Stimulated activated CD4-positive, alpha-beta T cell treated with anti-CD3 and anti-CD28 coated beads, Interleukin-2, amount 100 ng/mL, for 24 hours (primary cell): ENCODE measurements around the gene PLAAT5.
A peak's percentile ranks its signal among the peaks of the same experiment; 100 is the strongest.
"Not testable (repeated sequence)": the region's sequence is repeated elsewhere in the genome, so short reads cannot be mapped to it uniquely, and the experiment has no call there.

Experiments
- DNase-seq, 2 donors: peaks; one replicate each; pipeline ENCODE4 v3.0.0-alpha.2; 2020

The PLAAT5 gene

GRCh38 chr11:63490551-63491239 is at the start of gene PLAAT5:
Gene PLAAT5, minus strand, starts transcription at chr11:63491167. Its CDS starts 133 bp downstream, at chr11:63491034.
- DNase-seq, result peak in 1 of 2 donors; percentile 38

- peak in 1 of 2 donors; percentile 25 for DNase-seq
Measured at GRCh38 chr11:63537293-63538101, 46.5 kb upstream of the PLAAT5 start.

- peak in 1 of 2 donors; percentile 14 for DNase-seq
Measured at GRCh38 chr11:63536669-63537292, 45.8 kb upstream of the PLAAT5 start, which contains the start of gene PLAAT4. Gene PLAAT4, plus strand, starts transcription at chr11:63536808. Its CDS starts 61 bp downstream, at chr11:63536869.

- DNase-seq, result peak in 1 of 2 donors; percentile 34
Measured at GRCh38 chr11:63535734-63536133, 44.8 kb upstream of the PLAAT5 start.

- DNase-seq, result no peak
Measured at GRCh38 chr11:63534895-63535461, 44.0 kb upstream of the PLAAT5 start.

- DNase-seq, result no peak
Measured at GRCh38 chr11:63534076-63534475, 43.1 kb upstream of the PLAAT5 start.

GRCh38 chr11:63532799-63533475 is 42.0 kb upstream of the PLAAT5 start:
- DNase-seq, result no peak

GRCh38 chr11:63532117-63532516 is 41.1 kb upstream of the PLAAT5 start:
- no peak for DNase-seq

GRCh38 chr11:63531074-63531792 is 40.3 kb upstream of the PLAAT5 start:
- peak; percentile 15 to 53 for DNase-seq

GRCh38 chr11:63530021-63530420 is 39.1 kb upstream of the PLAAT5 start:
- DNase-seq, result no peak

- DNase-seq, result not testable (repeated sequence)
Measured at GRCh38 chr11:63529373-63529772, 38.4 kb upstream of the PLAAT5 start.

- DNase-seq, result not testable (repeated sequence)
Measured at GRCh38 chr11:63528729-63529278, 37.8 kb upstream of the PLAAT5 start.

GRCh38 chr11:63528156-63528555 is 37.2 kb upstream of the PLAAT5 start:
- not testable (repeated sequence) for DNase-seq

- DNase-seq, result no peak
Measured at GRCh38 chr11:63527667-63528066, 36.7 kb upstream of the PLAAT5 start.

- no peak for DNase-seq
Measured at GRCh38 chr11:63523151-63523550, 32.2 kb upstream of the PLAAT5 start.

- no peak for DNase-seq
Measured at GRCh38 chr11:63521896-63522295, 30.9 kb upstream of the PLAAT5 start.

GRCh38 chr11:63520606-63521170 is 29.7 kb upstream of the PLAAT5 start:
- no peak for DNase-seq

GRCh38 chr11:63518548-63518947 is 27.6 kb upstream of the PLAAT5 start:
- DNase-seq, result no peak

- DNase-seq, result no peak
Measured at GRCh38 chr11:63517156-63517555, 26.2 kb upstream of the PLAAT5 start.

- no peak for DNase-seq
Measured at GRCh38 chr11:63516109-63516508, 25.1 kb upstream of the PLAAT5 start.

GRCh38 chr11:63512816-63513215 is 21.8 kb upstream of the PLAAT5 start:
- no peak for DNase-seq
